ENCODE measurements around the gene BCKDHB. TPM values are rescaled to one million over a fixed set of nuclear protein-coding genes. Genes with fewer than 3 reads are reported as not detected.

The BCKDHB gene
- total RNA-seq, 1 donor from 2014 or later = 15.0 TPM

- H3K36me3 ChIP-seq (ENCODE audit: control insufficient read depth, insufficient read depth, low read length) = no peaks in the 10 kb centered on the region
- H3K27me3 ChIP-seq (ENCODE audit: control insufficient read depth, insufficient read depth, low read length) = no peaks in the 10 kb centered on the region
- no peak for TF ChIP-seq CTCF (IDR thresholded peaks at IDR 0.05; ENCODE audit: insufficient read depth, low read length, severe bottlenecking)
- no peak overlapping the region for H3K4me3 ChIP-seq (ENCODE audit: low read depth, low read length)
- DNase-seq (ENCODE audit: low read depth) (peak; percentile 21), FAIRE-seq (no peak)
Measured at GRCh38 chr6:80181352-80182081, 75.0 kb downstream of the BCKDHB start.

- H3K27me3 ChIP-seq (ENCODE audit: control insufficient read depth, insufficient read depth, low read length) = no peaks in the 10 kb centered on the region
- H3K4me3 ChIP-seq (ENCODE audit: low read depth, low read length) = no peak overlapping the region
- DNase-seq (ENCODE audit: low read depth) (peak; percentile 83), FAIRE-seq (no peak)
- H3K36me3 ChIP-seq (ENCODE audit: control insufficient read depth, insufficient read depth, low read length) = no peaks in the 10 kb centered on the region
- TF ChIP-seq CTCF (IDR thresholded peaks at IDR 0.05; ENCODE audit: insufficient read depth, low read length, severe bottlenecking) = no peak
Measured at GRCh38 chr6:80182308-80182707, 75.8 kb downstream of the BCKDHB start.

GRCh38 chr6:80183019-80183795, 76.7 kb downstream of the BCKDHB start:
- H3K27me3 ChIP-seq (ENCODE audit: control insufficient read depth, insufficient read depth, low read length) = no peaks in the 10 kb centered on the region
- DNase-seq (ENCODE audit: low read depth) = no peak
- no peak for FAIRE-seq

GRCh38 chr6:80185492-80185891, 79.0 kb downstream of the BCKDHB start:
- DNase-seq (ENCODE audit: low read depth) = no peak
- no peaks in the 10 kb centered on the region for H3K36me3 ChIP-seq (ENCODE audit: control insufficient read depth, insufficient read depth, low read length)
- FAIRE-seq = no peak
- H3K4me3 ChIP-seq (ENCODE audit: low read depth, low read length) = no peak overlapping the region
- H3K27me3 ChIP-seq (ENCODE audit: control insufficient read depth, insufficient read depth, low read length) = no peaks in the 10 kb centered on the region
- TF ChIP-seq CTCF (IDR thresholded peaks at IDR 0.05; ENCODE audit: insufficient read depth, low read length, severe bottlenecking) = no peak

More at GRCh38 chr6:80183019-80183795, 76.7 kb downstream of the BCKDHB start:
- TF ChIP-seq CTCF (IDR thresholded peaks at IDR 0.05; ENCODE audit: insufficient read depth, low read length, severe bottlenecking) = no peak
- H3K4me3 ChIP-seq (ENCODE audit: low read depth, low read length) = no peak overlapping the region
- H3K36me3 ChIP-seq (ENCODE audit: control insufficient read depth, insufficient read depth, low read length) = no peaks in the 10 kb centered on the region

- peak; percentile 73 for DNase-seq (ENCODE audit: low read depth)
- no peak overlapping the region for H3K4me3 ChIP-seq (ENCODE audit: low read depth, low read length)
- no peaks in the 10 kb centered on the region for H3K36me3 ChIP-seq (ENCODE audit: control insufficient read depth, insufficient read depth, low read length)
- no peak for FAIRE-seq
- no peak for TF ChIP-seq CTCF (IDR thresholded peaks at IDR 0.05; ENCODE audit: insufficient read depth, low read length, severe bottlenecking)
- H3K27me3 ChIP-seq (ENCODE audit: control insufficient read depth, insufficient read depth, low read length) = no peaks in the 10 kb centered on the region
Measured at GRCh38 chr6:80186082-80186481, 79.6 kb downstream of the BCKDHB start.

Measured in bronchial epithelial cell (primary cell).